ENCODE data around the gene HS1BP3. TPM values are rescaled to one million over a fixed set of nuclear protein-coding genes. Genes with fewer than 3 reads are reported as not detected.

HS1BP3 gene
- total and polyA plus RNA-seq, 9 of the 15 experiments (the other 6 are each of a cell fraction or from before 2014, with no cell fraction given) = 0.41 to 8.3 (median 5.9) TPM

DNA sequence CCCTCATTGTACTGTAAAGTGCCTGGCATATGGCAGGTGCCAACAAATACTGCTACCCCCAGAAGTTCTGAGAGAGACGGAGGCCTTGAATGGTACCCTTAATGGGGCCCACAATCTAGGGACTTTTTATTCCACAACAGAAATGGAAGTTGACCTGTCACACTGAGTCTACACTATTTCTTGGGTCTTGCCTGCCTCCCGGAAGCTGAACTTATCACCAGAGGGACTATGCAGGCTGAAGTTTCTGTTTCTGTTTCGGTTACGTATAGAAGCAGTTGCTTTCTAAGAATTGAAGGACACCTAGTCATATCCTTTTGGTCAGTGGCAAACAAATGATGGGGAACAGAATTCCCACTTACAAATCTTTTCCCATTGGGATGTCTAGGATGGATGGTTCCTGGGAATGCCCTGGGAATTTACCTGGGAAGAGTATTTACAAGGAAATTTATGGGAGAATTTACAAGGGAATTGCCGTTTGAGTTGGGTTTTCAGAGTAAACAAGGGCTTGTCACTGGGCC is 74.2 kb downstream of the HS1BP3 start (continued):
- TF ChIP-seq, protein P1, sequence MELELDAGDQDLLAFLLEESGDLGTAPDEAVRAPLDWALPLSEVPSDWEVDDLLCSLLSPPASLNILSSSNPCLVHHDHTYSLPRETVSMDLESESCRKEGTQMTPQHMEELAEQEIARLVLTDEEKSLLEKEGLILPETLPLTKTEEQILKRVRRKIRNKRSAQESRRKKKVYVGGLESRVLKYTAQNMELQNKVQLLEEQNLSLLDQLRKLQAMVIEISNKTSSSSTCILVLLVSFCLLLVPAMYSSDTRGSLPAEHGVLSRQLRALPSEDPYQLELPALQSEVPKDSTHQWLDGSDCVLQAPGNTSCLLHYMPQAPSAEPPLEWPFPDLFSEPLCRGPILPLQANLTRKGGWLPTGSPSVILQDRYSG (tag; conservative IDR thresholded peaks at IDR 0.05; ENCODE audit: low read depth) = peak; percentile 91
- TF ChIP-seq IFI16 (CRISPR knock-in tag; IDR thresholded peaks at IDR 0.05) (no peak), CEBPB (tag; IDR thresholded peaks at IDR 0.05) (no peak), XRCC5 (IDR thresholded peaks at IDR 0.05; ENCODE audit: low read depth, low read length) (no peak), ZNF121 (CRISPR knock-in tag; conservative IDR thresholded peaks at IDR 0.05) (no peak), E2F3 (CRISPR knock-in tag; IDR thresholded peaks at IDR 0.05) (0 out of 2 replicates have a peak, but pooled peaks have one; percentile 0), EP300 (IDR thresholded peaks at IDR 0.05; ENCODE audit: low read length) (peak; percentile 12; the same call in 1 of the 2 replicates), FOXK1 (CRISPR knock-in tag; IDR thresholded peaks at IDR 0.05; ENCODE audit: borderline replicate concordance) (0 out of 2 replicates have a peak, but pooled peaks have one; percentile 15), PYGO2 (tag; IDR thresholded peaks at IDR 0.05) (peak; percentile 52; the same call in 1 of the 2 replicates), MCM2 (IDR thresholded peaks at IDR 0.05; ENCODE audit: low read depth) (no peak), RFX1 (IDR thresholded peaks at IDR 0.05) (no peak), JUND (IDR thresholded peaks at IDR 0.05; ENCODE audit: borderline replicate concordance, low read depth, low read length) (no peak), JUND (tag; IDR thresholded peaks at IDR 0.05; ENCODE audit: borderline replicate concordance, low read depth, low read length) (peak; percentile 66; the same call in 2 of the 3 replicates), ZNF165 (CRISPR knock-in tag; IDR thresholded peaks at IDR 0.05; ENCODE audit: borderline replicate concordance) (no peak), SIX5 (IDR thresholded peaks at IDR 0.05; ENCODE audit: borderline replicate concordance in 1 of 2, insufficient read depth in 1 of 2, low read depth in 1 of 2, low read length in 2 of 2) (no peak)
- TF ChIP-seq, protein P2, sequence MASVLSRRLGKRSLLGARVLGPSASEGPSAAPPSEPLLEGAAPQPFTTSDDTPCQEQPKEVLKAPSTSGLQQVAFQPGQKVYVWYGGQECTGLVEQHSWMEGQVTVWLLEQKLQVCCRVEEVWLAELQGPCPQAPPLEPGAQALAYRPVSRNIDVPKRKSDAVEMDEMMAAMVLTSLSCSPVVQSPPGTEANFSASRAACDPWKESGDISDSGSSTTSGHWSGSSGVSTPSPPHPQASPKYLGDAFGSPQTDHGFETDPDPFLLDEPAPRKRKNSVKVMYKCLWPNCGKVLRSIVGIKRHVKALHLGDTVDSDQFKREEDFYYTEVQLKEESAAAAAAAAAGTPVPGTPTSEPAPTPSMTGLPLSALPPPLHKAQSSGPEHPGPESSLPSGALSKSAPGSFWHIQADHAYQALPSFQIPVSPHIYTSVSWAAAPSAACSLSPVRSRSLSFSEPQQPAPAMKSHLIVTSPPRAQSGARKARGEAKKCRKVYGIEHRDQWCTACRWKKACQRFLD (CRISPR knock-in tag; IDR thresholded peaks at IDR 0.05) = peak; percentile 95
- TF ChIP-seq, protein P3, sequence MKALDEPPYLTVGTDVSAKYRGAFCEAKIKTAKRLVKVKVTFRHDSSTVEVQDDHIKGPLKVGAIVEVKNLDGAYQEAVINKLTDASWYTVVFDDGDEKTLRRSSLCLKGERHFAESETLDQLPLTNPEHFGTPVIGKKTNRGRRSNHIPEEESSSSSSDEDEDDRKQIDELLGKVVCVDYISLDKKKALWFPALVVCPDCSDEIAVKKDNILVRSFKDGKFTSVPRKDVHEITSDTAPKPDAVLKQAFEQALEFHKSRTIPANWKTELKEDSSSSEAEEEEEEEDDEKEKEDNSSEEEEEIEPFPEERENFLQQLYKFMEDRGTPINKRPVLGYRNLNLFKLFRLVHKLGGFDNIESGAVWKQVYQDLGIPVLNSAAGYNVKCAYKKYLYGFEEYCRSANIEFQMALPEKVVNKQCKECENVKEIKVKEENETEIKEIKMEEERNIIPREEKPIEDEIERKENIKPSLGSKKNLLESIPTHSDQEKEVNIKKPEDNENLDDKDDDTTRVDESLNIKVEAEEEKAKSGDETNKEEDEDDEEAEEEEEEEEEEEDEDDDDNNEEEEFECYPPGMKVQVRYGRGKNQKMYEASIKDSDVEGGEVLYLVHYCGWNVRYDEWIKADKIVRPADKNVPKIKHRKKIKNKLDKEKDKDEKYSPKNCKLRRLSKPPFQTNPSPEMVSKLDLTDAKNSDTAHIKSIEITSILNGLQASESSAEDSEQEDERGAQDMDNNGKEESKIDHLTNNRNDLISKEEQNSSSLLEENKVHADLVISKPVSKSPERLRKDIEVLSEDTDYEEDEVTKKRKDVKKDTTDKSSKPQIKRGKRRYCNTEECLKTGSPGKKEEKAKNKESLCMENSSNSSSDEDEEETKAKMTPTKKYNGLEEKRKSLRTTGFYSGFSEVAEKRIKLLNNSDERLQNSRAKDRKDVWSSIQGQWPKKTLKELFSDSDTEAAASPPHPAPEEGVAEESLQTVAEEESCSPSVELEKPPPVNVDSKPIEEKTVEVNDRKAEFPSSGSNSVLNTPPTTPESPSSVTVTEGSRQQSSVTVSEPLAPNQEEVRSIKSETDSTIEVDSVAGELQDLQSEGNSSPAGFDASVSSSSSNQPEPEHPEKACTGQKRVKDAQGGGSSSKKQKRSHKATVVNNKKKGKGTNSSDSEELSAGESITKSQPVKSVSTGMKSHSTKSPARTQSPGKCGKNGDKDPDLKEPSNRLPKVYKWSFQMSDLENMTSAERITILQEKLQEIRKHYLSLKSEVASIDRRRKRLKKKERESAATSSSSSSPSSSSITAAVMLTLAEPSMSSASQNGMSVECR (CRISPR knock-in tag; IDR thresholded peaks at IDR 0.05) = no peak
